Peyer's patch (tissue), 4 donors: Measurements from ENCODE around the gene CELF4.

Experiments used
- POLR2A ChIP-seq, 2 donors: fragments of 450-650 bp; IDR thresholded peaks; one replicate each; pipeline ENCODE4 v1.5.1; 2017; ENCODE audit warnings: antibody characterized with exemption in 2 of 2, mild to moderate bottlenecking in 2 of 2, moderate library complexity in 2 of 2
- TF ChIP-seq, protein P1 (sequence below), 6 experiments: fragments of 450-650 bp in 4 of 6; fragments of 200-600 bp in 2 of 6; sonication (generic) in 1 of 6; IDR thresholded peaks; one replicate each; pipeline ENCODE4 v1.5.1; 2017 to 2019; ENCODE audit warnings: antibody characterized with exemption in 6 of 6, mild to moderate bottlenecking in 3 of 6, moderate library complexity in 1 of 6

DNA sequence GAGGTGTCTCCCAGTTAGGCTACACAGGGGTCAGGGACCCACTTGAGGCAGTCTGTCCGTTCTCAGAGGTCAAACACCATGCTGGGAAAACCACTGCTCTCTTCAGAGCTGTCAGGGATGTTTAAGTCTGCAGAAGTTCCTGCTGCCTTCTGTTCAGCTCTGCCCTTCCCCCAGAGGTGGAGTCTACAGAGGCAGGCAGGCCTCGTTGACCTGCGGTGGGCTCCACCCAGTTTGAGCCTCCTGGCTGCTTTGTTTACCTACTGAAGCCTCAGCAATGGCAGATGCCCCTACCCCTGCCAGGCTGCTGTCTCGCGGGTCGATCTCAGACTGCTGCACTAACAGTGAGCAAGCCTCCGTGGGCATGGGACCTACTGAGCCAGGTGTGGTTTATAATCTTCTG lies 346.3 kb downstream of the CELF4 start:
- TF ChIP-seq POLR2A (IDR thresholded peaks at IDR 0.05): no peak
- TF ChIP-seq, protein P1, sequence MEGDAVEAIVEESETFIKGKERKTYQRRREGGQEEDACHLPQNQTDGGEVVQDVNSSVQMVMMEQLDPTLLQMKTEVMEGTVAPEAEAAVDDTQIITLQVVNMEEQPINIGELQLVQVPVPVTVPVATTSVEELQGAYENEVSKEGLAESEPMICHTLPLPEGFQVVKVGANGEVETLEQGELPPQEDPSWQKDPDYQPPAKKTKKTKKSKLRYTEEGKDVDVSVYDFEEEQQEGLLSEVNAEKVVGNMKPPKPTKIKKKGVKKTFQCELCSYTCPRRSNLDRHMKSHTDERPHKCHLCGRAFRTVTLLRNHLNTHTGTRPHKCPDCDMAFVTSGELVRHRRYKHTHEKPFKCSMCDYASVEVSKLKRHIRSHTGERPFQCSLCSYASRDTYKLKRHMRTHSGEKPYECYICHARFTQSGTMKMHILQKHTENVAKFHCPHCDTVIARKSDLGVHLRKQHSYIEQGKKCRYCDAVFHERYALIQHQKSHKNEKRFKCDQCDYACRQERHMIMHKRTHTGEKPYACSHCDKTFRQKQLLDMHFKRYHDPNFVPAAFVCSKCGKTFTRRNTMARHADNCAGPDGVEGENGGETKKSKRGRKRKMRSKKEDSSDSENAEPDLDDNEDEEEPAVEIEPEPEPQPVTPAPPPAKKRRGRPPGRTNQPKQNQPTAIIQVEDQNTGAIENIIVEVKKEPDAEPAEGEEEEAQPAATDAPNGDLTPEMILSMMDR (IDR thresholded peaks at IDR 0.05): no peak
